HEK293 (cell line): Measurements from ENCODE around the gene NAPSA.
"Not testable (repeated sequence)": the region's sequence is repeated elsewhere in the genome, so short reads cannot be mapped to it uniquely, and the experiment has no call there.

ENCODE experiments used
- CTCF ChIA-PET: fragments of 350-600 bp; formaldehyde crosslinking; extraction: SDS; loops from one replicate; lab custom pipeline; 2021; ENCODE audit warnings: antibody characterized with exemption; lab: Yijun Ruan, JAX
- POLR2A ChIA-PET: fragments of 300-600 bp; formaldehyde crosslinking; extraction: SDS; loops from one replicate; lab custom pipeline; 2020; ENCODE audit warnings: antibody characterized with exemption, inconsistent platforms; lab: Yijun Ruan, JAX
- H3K27ac ChIP-seq: fragments of 200-500 bp; sonication (Bioruptor generic); 2 replicates; pipeline ENCODE4 v1.5.1; 2014; ENCODE audit warnings: low read depth, low read length, control low read depth, inconsistent platforms; ENCODE audit errors: extremely low read depth
- H3K36me3 ChIP-seq, 2 experiments: fragments of 200-500 bp in 1 of 2; sonication (Bioruptor generic) in 1 of 2; 1 replicate in 1 of 2; 2 replicates in 1 of 2; pipeline ENCODE4 v1.5.1; 2014 to 2017; ENCODE audit warnings: inconsistent platforms in 2 of 2, low read length in 2 of 2; ENCODE audit not compliant: control insufficient read depth in 2 of 2, insufficient read depth in 1 of 2
- H3K4me1 ChIP-seq: fragments of 200-500 bp; sonication (Bioruptor generic); 2 replicates; pipeline ENCODE4 v1.5.1; 2014; ENCODE audit warnings: mild to moderate bottlenecking, low read length, inconsistent platforms; ENCODE audit not compliant: control insufficient read depth, insufficient read depth
- H3K4me3 ChIP-seq: 2 replicates; pipeline ENCODE4 v1.5.1; 2011; ENCODE audit warnings: low read depth, mild to moderate bottlenecking, control low read depth, low read length, moderate library complexity
- H3K9me3 ChIP-seq: fragments of 200-500 bp; sonication (Bioruptor generic); 2 replicates; pipeline ENCODE4 v1.5.1; 2014; ENCODE audit warnings: low read depth, low read length, inconsistent platforms; ENCODE audit not compliant: control insufficient read depth, insufficient read depth
- BCL11B ChIP-seq: fragments of 450-650 bp; formaldehyde crosslinking; IDR thresholded peaks from 2 replicates; pipeline ENCODE4 v1.5.1; 2016; ENCODE audit warnings: low read depth, missing biosample characterization, missing genetic modification characterization
- EGR2 ChIP-seq: fragments of 450-650 bp; formaldehyde crosslinking; IDR thresholded peaks from 2 replicates; pipeline ENCODE4 v1.5.1; 2016; ENCODE audit warnings: low read depth, missing biosample characterization, missing genetic modification characterization
- GLI4 ChIP-seq: fragments of 450-650 bp; formaldehyde crosslinking; IDR thresholded peaks from 2 replicates; pipeline ENCODE4 v1.5.1; 2016; ENCODE audit warnings: missing biosample characterization, missing genetic modification characterization
- PRDM1 ChIP-seq: fragments of 450-650 bp; formaldehyde crosslinking; IDR thresholded peaks from 2 replicates; pipeline ENCODE4; 2016; ENCODE audit warnings: missing biosample characterization, missing genetic modification characterization
- SCRT1 ChIP-seq: fragments of 450-650 bp; formaldehyde crosslinking; IDR thresholded peaks from 2 replicates; pipeline ENCODE4 v1.5.1; 2016; ENCODE audit warnings: missing biosample characterization, missing genetic modification characterization, borderline replicate concordance
- YY2 ChIP-seq: fragments of 450-650 bp; formaldehyde crosslinking; IDR thresholded peaks from 2 replicates; pipeline ENCODE4 v1.5.1; 2016; ENCODE audit warnings: missing biosample characterization, missing genetic modification characterization
- ZBTB17 ChIP-seq: fragments of 450-650 bp; formaldehyde crosslinking; IDR thresholded peaks from 2 replicates; pipeline ENCODE4 v1.5.1; 2016; ENCODE audit warnings: missing biosample characterization, missing genetic modification characterization
- ZBTB26 ChIP-seq: fragments of 450-650 bp; formaldehyde crosslinking; optimal IDR thresholded peaks from 2 replicates; pipeline ENCODE3; 2016; ENCODE audit warnings: missing biosample characterization, mild to moderate bottlenecking, missing genetic modification characterization
- ZBTB49 ChIP-seq: fragments of 450-650 bp; formaldehyde crosslinking; IDR thresholded peaks from 2 replicates; pipeline ENCODE4 v1.5.1; 2016; ENCODE audit warnings: missing biosample characterization, missing genetic modification characterization, low read depth
- ZFHX2 ChIP-seq: fragments of 450-650 bp; formaldehyde crosslinking; conservative IDR thresholded peaks from 2 replicates; pipeline ENCODE4 v1.5.1; 2016; ENCODE audit warnings: missing biosample characterization, missing genetic modification characterization
- ZFP69B ChIP-seq: fragments of 450-650 bp; formaldehyde crosslinking; IDR thresholded peaks from 2 replicates; pipeline ENCODE4 v1.5.1; 2016; ENCODE audit warnings: missing biosample characterization, missing genetic modification characterization
- ZNF121 ChIP-seq: fragments of 450-650 bp; formaldehyde crosslinking; IDR thresholded peaks from 2 replicates; pipeline ENCODE4 v1.5.1; 2016; ENCODE audit warnings: missing biosample characterization, missing genetic modification characterization
- ZNF175 ChIP-seq: fragments of 450-650 bp; formaldehyde crosslinking; IDR thresholded peaks from 2 replicates; pipeline ENCODE4 v1.5.1; 2016; ENCODE audit warnings: missing biosample characterization, missing genetic modification characterization
- ZNF24 ChIP-seq: fragments of 450-650 bp; formaldehyde crosslinking; IDR thresholded peaks from 2 replicates; pipeline ENCODE4 v1.5.1; 2016; ENCODE audit warnings: missing biosample characterization, missing genetic modification characterization
- ZNF449 ChIP-seq: fragments of 450-650 bp; formaldehyde crosslinking; IDR thresholded peaks from 2 replicates; pipeline ENCODE4 v1.5.1; 2017; ENCODE audit warnings: missing biosample characterization, mild to moderate bottlenecking, missing genetic modification characterization, moderate library complexity
- ZNF514 ChIP-seq: fragments of 450-650 bp; formaldehyde crosslinking; IDR thresholded peaks from 2 replicates; pipeline ENCODE4 v1.5.1; 2016; ENCODE audit warnings: missing biosample characterization, missing genetic modification characterization
- ZNF600 ChIP-seq: fragments of 450-650 bp; formaldehyde crosslinking; IDR thresholded peaks from 2 replicates; pipeline ENCODE4 v1.5.1; 2016; ENCODE audit warnings: missing biosample characterization, missing genetic modification characterization
- ZNF660 ChIP-seq: fragments of 450-650 bp; IDR thresholded peaks from 2 replicates; pipeline ENCODE4 v1.5.1; 2018; ENCODE audit warnings: missing biosample characterization, mild to moderate bottlenecking, missing genetic modification characterization
- TF ChIP-seq, protein P1 (sequence below): fragments of 450-650 bp; formaldehyde crosslinking; IDR thresholded peaks from 2 replicates; pipeline ENCODE4 v1.5.1; 2016; ENCODE audit warnings: missing biosample characterization, missing genetic modification characterization

NAPSA gene

DNA sequence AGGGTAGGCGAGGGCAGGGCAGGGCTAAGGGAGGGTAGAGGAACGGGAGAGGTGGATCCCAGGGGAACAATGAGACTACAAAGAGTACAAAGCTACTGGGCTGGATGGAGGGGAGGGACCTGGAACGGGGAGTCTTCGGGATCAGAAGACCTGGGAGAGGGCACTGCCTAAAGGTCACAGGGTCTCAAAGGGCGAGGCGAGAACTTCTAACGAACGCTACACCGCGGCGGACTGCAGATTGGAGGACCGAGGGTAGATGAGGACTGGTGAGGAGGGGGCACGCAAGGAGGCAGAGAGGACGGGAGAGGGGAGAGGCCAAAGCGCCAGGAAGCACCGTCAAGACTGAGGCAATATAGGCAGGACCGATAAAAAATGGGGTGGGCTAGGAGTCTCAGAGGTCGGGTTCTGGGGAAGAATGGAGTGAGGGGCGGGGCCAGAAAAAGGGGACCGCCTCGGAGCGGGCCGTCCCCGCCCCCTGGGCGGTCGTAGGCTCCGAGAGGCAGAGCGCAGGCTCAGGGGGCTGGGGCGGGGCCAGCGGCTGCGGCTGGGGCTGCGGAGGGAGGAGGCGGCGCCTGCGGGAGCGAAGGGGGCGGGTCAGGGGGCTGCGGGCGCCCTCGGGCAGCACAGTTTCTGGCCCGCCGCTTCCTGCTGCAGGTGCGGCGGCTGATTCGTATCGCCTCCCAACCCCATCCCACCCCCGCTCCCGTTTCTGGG is 34.9 kb downstream of the NAPSA start (continued):
- TF ChIP-seq ZNF660 (tag by site-specific recombination) = 0 out of 2 replicates have a peak, but pooled peaks have one; percentile 30
- TF ChIP-seq ZNF175 (tag by site-specific recombination) = no peak
- TF ChIP-seq SCRT1 (tag by site-specific recombination) = no peak

DNA sequence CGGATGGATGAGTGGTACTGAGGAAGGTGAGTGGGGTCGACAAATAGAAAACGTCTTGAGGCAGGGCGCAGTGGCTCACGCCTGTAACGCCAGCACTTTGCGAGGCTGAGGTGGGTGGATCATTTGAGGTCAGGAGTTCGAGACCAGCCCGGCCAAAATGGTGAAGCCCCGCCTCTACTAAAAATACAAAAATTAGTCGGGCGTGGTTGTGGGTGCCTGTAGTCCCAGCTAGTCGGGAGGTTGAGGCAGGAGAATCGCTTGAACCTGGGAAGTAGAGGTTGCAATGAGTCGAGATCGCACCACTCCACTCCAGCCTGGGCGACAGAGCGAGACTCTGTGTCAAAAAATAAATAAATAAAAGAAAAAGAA is 35.5 kb downstream of the NAPSA start:
- H3K36me3 ChIP-seq, H3K4me3 ChIP-seq, H3K9me3 ChIP-seq: not testable (repeated sequence)
- CTCF ChIA-PET = interaction anchor here (1.1 to 1.7 kb wide), 2 partner anchors 12 to 163 kb away, joined by 4 to 5 read pairs; no protein-coding TSS in a partner anchor
- TF ChIP-seq EGR2 (tag by site-specific recombination) (peak; percentile 28; the same call in 1 of the 2 replicates), ZNF24 (tag by site-specific recombination) (0 out of 2 replicates have a peak, but pooled peaks have one; percentile 8), ZFHX2 (tag by site-specific recombination) (peak; percentile 43; the same call in 1 of the 2 replicates), ZBTB17 (tag by site-specific recombination) (0 out of 2 replicates have a peak, but pooled peaks have one; percentile 7), ZBTB49 (tag by site-specific recombination) (peak; percentile 93), ZNF600 (0 out of 2 replicates have a peak, but pooled peaks have one; percentile 9), GLI4 (tag by site-specific recombination) (0 out of 2 replicates have a peak, but pooled peaks have one; percentile 39), ZNF449 (tag by site-specific recombination) (peak; percentile 87), ZNF121 (tag by site-specific recombination) (0 out of 2 replicates have a peak, but pooled peaks have one; percentile 61), BCL11B (tag by site-specific recombination) (peak; percentile 40; the same call in 1 of the 2 replicates), ZNF514 (tag by site-specific recombination) (0 out of 2 replicates have a peak, but pooled peaks have one; percentile 8), YY2 (tag by site-specific recombination) (peak; percentile 36; the same call in 1 of the 2 replicates), PRDM1 (tag by site-specific recombination) (0 out of 2 replicates have a peak, but pooled peaks have one; percentile 17), ZFP69B (tag by site-specific recombination) (0 out of 2 replicates have a peak, but pooled peaks have one; percentile 6), ZBTB26 (tag by site-specific recombination) (peak; percentile 8)
- TF ChIP-seq, protein P1, sequence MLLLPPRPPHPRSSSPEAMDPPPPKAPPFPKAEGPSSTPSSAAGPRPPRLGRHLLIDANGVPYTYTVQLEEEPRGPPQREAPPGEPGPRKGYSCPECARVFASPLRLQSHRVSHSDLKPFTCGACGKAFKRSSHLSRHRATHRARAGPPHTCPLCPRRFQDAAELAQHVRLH = peak; percentile 53
- peak overlapping the region; percentile 66; the same call in 1 of the 2 replicates for H3K27ac ChIP-seq
- peaks cover 16% of the 10 kb centered on the region for H3K4me1 ChIP-seq
- POLR2A ChIA-PET = interaction anchor here (0.5 to 2.7 kb wide), 7 partner anchors 14 to 334 kb away, joined by 3 to 9 read pairs (median 7); partner anchors contain the start of genes MYH14 and POLD1
